HG03457 (cell line): ENCODE measurements around the gene DOCK1.
"Not testable (repeated sequence)": the region's sequence is repeated elsewhere in the genome, so short reads cannot be mapped to it uniquely, and the experiment has no call there.

Experiments used
- ATAC-seq: cut with Tn5 transposase; IDR thresholded peaks from one replicate; pipeline ENCODE4 v1.9.1; 2021; ENCODE audit warnings: moderate number of reproducible peaks; ENCODE audit not compliant: unreplicated experiment

The DOCK1 gene

DNA sequence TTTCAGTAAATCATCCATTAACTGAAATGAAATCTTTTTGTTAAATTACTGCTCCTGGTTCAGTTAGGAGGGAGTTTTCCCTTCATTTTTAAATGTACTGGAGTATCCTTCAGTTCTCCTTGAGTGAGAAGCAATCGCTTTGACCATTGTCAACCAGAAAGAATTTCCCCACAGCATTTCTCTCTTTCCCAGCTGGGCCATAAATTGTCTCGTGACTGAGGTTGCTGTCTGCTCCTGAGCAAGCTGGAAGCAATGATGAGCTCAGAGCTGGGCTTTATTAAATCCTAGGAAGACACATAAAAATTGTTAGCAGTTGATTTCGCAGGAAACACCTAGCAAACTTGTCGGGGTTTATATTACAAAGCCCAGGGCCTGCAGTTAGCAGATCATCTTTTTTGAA lies 393.2 kb downstream of the DOCK1 start:
- ATAC-seq: no peak

GRCh38 chr10:127299192-127299591 lies 394.0 kb downstream of the DOCK1 start:
- not testable (repeated sequence) for ATAC-seq

DNA sequence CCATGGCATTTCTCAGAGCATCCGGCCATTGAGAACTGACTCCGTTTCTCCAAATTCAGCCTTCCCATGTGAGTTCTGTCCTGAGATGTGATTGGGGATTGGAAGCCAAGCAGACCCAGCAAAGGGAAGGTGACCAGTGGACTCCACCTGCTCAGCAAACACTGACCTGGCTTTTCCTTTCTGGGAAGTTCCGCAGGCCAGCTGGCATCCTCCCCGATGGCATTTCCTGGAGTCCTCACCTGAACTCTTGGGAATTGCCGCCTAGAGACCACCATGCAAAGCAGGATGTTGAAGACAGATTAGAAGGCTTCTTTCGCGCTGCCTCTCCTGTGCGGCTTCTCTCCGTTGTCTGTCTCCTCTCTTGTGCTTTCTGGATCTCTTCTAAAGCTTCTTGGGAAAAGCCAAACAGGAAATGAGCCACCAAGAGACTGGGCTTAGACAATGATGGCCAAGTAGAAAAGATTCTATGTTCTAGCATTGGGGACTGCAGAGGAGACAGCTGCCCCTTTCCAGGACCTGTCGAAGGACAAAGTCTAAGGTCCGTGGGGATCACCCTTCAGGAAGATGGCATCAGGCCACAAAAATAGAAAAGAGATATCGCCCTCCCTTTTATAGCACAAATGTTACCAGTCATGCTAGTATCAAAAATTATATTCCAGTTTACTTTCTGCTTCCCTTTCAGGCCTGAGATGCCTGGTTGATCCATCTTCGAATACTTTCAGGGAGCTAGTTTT lies 394.9 kb downstream of the DOCK1 start:
- no peak for ATAC-seq

DNA sequence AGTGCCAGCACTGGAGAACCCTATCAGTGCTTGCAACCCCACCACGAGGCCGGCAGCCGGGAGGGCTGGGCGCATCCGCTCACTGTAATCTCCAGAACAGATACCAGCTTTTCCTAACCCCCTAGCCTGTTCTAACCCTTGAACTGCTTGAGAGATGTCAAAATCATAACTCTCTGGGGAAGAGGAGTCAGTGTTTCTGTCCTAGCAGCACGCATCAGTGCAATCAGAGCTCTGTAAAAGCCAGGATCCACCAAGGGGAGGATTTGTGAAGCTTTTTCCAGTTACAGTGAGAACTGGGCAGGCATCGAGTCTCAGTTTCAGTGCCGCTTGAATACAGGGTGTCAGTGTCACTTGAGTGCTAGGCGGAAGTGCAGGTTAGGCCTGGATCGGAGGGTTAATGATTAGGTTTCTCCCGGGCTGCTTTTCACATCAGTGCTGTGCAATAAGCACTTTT lies 395.7 kb downstream of the DOCK1 start:
- ATAC-seq: no peak

DNA sequence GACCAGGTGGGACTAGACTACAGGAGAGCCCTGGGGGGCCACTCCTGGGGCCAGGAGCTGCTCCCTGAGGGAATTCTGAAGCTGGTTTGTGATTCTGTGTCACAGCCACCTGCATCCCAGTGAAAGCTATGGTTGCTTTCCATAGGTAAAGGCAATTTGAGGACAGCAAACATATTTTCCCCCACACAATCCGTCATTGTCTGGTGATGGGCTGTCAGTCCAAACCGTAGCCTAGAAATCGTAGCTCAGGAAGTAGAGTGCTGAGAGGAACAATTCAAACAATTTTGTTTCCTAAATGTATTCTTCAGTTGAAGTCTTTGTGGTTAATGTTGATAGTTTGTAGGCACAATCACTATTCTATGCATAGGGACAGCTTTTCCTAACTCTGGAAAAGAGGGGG lies 397.1 kb downstream of the DOCK1 start:
- no peak for ATAC-seq

GRCh38 chr10:127303105-127303504 lies 397.9 kb downstream of the DOCK1 start:
- no peak for ATAC-seq

DNA sequence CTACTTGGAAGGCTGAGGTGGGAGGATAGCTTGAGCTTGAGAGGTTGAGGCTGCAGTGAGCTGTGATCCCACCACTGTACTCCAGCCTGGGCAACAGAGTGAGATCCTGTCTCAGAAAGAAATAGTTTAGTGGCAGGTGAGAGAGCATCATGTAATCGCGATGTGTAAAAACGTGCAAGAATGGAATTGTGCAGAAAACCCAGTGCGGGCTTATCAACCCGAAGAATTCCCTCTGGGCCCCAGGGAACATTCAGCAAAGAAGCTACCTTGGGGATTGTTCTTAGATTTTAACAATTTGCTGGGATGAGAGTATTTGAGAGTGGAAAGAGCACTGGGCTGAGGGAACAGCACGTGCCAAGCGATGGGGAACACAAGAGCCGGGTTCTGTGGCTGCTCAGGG lies 398.5 kb downstream of the DOCK1 start:
- ATAC-seq: no peak

DNA sequence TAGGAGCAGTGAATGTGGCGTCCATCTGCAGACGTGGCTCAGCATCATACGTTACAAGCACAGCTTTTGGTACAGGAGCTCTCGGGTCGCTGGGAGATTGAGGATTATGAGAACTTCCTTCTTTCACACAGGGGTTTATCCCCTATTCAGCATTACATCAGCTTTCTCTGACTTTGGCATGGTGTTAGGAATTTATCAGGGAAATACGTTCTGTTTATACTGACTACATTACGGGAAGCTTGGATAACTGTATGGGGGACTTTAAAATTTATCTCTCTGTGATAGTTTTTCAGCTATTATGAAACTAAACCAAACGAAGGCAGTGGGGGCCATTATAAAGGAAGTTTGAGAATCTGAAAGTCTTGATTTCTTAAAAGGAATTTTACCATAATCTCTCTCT lies 401.3 kb downstream of the DOCK1 start:
- ATAC-seq: no peak

GRCh38 chr10:127307338-127307737 lies 402.1 kb downstream of the DOCK1 start:
- ATAC-seq: no peak

GRCh38 chr10:127308031-127308430 lies 402.8 kb downstream of the DOCK1 start:
- no peak for ATAC-seq

GRCh38 chr10:127309619-127310018 lies 404.4 kb downstream of the DOCK1 start:
- ATAC-seq: not testable (repeated sequence)

DNA sequence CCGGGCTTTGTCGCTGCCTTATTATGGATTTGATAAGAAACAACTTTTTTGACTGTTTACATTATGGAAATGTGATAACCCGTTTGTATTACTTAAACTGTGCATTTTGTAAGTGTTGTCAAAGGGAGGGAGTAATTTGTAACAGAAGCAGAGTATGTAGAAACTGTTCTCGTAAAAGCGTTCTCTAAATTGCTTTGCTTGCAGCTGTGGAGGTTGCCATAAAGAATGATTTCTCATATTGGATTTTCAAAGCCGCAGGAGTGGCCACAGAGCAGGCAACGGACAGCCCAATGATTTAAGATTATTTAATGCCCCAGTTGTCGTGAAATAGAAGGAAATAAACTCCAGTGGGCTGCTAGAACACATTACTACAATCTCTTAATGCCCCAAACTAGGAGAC lies 405.2 kb downstream of the DOCK1 start:
- ATAC-seq: no peak

GRCh38 chr10:127310923-127311322 lies 405.7 kb downstream of the DOCK1 start:
- no peak for ATAC-seq

DNA sequence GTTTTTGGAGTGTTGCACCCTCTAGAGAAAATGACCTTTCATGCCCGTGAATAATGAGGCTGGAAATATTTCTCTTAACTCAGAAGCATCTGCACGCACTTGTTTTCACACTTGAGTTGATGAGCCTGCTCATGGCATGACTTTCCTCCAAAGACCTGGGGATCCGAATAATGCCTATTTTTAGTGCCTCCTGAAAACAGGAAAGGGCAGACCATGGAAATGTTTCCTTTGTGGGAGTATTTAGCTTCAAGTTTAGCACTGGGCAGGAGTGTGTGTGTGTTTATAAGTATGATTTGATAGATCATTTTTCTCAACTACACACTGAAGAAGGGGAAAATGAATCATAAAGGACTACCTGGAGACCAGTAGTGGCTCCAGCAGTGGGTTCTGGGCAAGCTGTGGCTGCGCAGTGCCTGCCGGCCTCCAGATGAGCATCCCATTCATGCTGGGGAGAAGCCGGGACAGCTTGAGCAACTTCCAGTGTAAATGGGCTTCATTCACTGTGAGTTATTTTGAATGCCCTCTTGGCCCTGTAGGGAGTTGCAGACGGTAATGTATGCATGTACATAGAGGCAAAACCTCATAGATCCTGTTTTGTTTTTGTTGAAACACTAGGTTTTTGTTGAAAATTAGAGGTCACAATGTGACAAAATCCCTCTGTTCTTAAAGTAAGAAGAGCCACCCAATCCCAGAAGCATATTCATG lies 408.9 kb downstream of the DOCK1 start:
- no peak for ATAC-seq

GRCh38 chr10:127314797-127315196 lies 409.6 kb downstream of the DOCK1 start:
- ATAC-seq: no peak

- ATAC-seq: no peak
Measured at GRCh38 chr10:127315888-127316287, 410.7 kb downstream of the DOCK1 start.

DNA sequence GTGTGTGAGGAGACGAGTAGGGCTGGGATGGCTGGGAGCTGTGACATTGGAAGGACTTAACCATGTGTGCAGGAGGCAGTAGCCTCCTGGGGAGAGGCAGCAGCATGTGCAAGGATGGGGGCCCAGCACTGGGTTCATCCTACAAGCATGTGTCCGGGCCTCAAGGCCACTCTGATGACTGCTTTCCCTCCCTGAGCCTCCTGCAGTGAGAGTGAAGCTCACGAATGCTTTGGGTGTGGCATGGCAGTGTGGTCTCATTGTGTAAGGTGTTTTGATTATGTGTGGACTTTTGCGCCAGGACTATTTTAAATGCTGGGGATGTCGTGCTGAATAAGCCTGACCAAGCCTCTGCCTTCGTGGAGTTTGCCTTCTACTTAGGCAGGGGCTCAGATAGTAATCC lies 413.2 kb downstream of the DOCK1 start:
- no peak for ATAC-seq

DNA sequence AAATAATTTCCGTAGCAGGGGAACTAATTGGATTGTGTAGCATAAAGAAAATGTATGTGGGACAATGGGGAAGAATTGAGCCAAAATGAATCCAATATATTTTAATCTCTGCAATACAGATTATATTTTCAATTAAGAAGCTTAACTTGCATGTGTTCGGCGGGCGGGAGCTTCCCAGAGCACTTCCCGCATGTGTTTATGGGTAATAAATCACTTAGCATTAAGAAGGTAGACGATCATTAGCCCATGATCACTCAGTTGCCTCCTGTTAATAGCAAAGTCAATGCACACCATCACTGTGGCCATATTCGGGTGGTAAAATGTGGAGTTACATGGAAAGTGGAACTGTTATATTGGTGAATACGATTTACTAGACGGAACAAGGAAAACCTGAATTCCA lies 414.0 kb downstream of the DOCK1 start:
- ATAC-seq: no peak

DNA sequence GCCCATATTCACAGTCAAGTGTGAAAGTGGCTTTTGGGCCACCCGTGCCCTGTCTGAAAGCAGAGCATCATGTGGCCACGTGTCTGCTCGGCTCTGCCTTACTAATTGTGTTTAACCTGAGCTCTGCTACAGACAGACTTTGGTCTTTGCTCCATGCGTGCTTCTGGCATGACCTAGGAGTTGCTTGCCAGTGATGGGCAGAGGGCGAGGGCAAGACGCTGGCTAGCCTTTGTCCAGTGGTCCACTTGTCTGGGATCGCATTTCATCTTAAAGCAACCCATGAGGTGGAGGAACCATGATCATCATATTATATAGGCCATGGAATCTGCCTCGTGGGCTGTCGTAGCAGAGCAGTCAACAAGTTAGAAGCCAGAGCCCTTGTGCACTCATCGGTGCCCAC lies 414.5 kb downstream of the DOCK1 start:
- ATAC-seq: no peak

GRCh38 chr10:127320176-127320575 lies 414.9 kb downstream of the DOCK1 start:
- no peak for ATAC-seq

DNA sequence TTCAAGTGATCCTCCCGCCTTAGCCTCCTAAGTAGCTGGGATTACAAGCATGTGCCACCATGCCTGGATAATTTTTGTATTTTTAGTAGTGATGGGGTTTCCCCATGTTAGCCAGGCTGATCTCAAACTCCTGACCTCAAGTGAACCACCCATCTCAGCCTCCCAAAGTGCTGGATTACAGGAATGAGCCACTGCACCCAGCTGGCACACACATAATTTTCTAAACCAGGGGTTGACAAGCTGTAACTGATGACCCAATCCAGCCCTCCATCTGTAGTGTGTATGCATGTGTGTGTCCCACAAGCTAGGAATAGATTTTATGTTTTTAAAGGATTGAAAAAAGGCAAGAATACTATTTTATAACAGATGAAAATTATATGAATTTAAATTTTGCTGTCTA lies 417.1 kb downstream of the DOCK1 start:
- no peak for ATAC-seq

- no peak for ATAC-seq
Measured at GRCh38 chr10:127325506-127325905, 420.3 kb downstream of the DOCK1 start.

DNA sequence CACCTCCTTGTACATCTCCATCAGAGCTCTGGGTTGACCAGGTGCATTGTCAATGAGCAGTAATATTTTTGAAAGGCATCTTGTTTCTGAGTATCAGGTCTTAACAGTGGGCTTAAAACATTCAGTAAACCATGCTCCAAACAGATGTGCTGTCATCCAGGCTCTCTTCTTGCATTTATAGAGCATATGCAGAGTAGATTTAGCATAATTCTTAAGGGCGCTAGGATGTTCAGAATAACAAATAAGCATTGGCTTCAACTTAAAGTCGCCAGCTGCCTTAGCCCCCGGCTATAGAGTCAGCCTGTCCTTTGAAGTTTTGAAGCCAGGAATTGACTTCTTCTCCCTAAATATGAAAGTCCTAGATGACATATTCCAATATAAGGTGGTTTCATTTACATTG lies 421.7 kb downstream of the DOCK1 start:
- no peak for ATAC-seq
